Putamen (tissue), 1 donor: ENCODE measurements around the gene FOXC2.

Source experiments
- DNase-seq: peaks from one replicate; pipeline ENCODE4 v3.0.0-alpha.2; 2016; ENCODE audit warnings: low spot score

Gene FOXC2

DNA sequence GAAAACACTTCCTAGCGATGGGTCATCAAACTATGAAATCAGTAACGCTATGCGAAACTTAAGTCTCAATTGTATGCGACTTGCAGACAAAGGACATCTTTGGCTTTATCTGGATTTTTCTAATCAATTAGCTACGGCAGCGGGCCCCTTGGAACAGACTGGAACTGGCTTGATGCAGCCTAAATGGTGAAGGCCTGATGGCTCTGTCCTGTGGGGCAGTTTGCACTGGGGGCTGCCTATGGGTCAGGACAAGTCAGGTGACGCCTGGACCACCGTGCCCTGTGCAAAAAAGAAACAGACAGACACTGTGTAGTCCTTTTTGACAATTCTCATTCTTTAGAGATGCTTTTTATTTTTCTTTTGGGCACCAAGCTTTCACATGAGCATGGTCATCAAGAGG is 33.6 kb upstream of the FOXC2 start:
- DNase-seq: no peak

DNA sequence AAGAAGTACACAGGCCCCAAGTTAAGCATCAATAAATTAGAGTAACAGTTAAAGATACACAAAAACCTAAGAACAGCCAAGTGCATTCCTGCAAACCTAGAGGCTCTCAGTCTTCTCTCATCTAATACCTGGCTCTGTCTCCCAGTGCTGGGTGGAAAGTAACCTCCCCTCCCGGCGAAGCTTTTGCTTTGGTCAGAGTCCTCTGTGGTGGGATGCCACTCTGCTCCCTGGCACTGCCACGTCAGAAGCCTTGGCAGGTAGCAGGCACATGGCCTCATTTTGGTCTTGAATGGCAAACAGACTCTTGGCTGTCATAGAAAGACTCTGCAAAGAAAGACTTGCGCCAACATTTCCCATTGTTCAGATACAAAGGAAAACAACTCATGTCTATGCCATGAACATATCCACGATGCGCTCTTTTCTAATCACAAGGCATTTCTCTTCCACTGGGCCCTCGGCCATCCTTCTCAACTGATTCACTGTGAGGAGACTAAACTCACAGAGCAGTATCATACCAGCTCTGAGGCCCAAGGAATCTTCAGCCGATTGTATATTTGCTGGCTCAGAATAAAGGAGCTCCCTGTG is 32.8 kb upstream of the FOXC2 start:
- peak; percentile 41 for DNase-seq

DNA sequence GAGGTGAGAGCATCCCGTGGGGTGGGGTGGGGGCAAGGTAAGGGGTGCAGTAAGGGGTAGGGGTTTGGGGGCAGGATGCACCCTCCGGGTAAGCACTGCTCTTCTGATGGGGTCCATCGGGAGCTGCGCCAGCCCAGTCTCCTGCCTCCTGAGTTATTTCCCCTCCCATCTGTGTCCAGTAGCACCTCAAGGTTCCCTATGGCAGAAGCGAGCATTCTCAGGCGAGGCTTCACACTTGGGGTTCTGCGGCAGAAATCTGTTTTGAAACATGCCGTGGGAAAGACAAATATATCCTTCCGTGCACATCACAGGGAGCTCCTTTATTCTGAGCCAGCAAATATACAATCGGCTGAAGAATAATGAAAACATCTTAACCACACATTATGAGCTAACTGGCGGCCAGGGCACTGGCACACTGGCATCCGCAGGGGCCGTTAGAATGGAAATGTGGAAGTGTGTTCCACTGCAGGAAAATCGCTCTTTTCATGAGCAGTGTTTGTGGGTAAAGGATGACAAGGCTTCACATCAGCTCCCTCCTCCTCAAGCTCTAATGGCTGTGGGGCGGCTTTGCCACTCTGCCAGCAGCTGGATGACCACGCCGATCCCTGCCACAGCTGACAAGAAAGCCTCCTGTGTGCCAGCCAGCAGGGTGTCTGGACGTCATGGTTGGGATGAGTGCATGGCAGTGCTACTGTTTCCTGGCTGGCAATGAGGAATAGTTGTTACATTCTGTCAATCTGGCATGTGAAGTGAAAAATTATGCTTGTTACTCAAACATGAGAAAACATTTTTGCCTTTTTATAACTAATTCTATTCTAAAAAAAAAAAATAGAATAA is 31.6 kb upstream of the FOXC2 start:
- DNase-seq: peak; percentile 58

DNA sequence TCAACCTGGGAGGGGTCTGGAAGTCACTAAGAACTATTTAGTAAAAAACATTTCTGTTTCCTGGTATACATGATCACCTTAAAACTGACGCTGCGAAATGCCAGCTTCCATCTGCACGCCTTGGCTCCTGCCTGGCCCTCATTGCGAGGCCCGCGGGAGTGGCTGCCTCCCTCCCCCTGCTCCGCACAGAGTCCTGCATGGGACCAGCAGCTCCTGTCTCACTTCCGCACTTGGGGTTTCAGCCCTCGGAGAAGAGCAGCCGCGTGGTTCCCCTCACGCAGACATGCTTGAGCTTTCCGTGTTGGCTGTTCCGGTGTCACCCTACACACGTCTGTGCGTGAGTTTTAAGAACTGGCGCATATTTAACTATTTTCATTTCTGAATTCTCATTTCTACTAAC is 30.0 kb upstream of the FOXC2 start:
- DNase-seq: no peak

DNA sequence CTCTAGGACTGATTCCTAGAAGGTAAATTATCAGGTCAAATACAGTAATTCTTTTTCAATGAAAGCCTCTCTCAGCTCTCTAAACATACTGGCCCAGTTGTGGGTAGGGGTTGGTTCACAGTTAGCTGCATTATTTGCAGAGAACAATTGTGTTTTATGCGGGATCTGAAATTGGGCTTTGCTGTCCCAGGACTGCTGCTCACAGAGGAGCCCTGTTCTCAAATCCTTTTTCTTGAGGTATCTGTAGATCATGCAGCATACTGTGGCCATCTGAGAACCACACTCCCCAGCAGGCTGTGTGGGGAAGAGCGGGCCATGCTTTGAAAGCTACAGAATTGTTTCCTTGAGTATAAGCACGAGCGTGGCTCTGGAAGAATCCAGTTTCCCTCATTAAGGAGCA is 29.1 kb upstream of the FOXC2 start:
- no peak for DNase-seq

DNA sequence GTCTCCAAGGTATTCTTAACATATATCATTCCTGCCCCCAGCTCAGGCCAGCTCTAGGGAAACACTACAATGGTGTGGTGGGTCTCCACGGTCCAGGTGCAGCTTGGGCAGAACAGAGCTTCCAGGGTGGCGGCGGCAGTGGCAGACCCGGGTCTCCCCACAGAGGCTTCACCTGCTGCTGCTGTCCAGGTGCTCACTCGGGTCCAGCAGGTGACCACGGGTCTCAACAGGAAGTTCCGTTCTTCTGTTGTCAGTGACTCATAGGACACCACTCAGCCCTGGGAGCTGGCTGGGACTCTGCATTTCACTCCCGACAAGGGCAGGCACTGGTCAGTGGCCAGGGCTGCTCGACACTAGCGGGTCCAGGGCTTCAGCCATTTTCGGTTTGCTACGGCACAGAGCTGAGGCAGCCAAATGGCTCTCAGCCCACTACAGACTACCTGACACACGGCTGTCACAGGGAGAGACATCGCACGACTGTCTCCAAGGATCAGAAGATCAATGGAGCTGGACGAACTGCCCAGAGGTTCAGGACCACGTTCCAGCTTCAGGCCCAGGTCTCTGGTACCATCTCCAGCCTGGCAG is 28.3 kb upstream of the FOXC2 start:
- no peak for DNase-seq

DNA sequence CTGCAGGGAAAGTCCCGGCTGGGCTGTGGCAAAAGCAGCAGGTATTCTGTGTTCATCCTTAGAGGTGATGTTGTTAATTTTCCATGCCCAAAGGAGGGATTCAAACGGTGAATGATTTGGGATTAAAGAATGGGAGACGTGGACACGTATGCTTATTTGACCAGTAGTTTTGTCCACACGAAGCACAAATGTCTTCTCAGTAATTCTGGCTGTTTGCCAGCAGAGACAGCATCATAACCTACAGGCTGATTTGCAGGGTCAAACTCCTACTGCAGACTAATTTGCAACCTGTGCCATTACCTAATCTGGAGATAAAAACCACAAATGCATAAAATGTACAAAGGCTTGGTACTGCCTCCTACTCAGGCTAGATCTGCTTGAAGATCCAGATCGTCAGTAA is 25.7 kb upstream of the FOXC2 start:
- no peak for DNase-seq

DNA sequence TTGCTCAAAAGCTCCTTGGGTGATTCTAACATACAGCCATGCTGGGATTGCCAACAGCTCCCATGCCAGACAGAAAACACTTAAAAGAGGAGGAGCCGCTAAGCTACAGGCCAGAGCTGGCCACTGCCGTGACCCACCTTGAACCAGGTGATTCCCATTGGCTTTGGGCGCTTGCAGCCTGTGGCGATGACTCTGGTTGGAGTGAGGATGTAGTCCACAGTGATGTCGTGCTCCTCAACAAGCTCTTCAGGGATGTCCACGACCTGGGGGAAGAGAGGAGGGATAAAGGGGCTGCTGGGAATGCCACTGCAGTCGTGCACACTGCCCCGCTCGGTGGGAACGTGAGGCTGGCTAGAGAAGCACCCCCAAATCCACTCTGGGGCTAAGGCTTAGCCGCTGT is 25.1 kb upstream of the FOXC2 start:
- no peak for DNase-seq

DNA sequence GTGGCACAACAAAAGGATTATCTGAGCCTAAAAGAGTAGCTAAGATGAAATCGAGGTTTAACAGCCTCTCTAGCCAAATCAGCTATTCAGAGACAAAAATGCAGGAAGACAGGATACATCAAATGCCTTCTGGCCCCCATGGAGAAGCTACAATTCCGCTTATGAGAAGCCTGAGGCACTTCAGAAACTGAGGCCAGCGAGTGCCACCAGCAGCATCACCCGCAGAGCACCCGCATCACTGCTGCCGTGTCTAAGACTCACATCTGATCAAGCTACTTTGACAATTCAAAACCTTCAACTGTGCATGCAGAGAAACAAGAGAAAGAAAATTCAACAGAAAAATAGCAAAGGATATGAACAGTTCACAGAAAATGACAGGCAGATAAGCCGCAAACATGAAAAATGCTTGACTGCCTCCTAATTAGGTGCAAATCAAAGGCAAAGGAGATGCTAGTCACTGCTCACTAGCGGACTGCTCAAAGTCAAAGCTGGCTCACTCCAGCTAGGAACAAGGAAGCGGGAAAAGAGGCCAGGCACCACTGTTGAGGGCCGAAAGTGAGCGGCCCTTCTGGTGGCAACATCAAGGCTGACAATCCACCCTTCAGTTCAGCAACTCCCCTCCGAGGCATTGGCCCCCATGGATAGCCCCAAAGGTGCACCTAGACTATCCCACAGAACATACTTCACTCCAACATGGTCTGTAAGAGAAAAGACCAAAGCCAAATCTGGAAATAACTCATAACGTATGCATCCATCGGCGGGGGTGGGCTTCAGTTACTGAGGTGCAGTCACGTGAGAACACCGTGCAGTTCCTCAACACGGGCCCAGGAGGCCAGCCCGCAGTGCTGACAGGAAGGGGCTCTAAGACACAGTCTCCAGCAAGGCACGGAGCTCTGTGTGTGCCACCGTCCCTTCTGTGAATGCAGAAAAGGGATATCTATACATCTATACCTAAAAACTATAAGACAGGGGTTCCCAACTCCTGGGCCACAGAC is 23.6 kb upstream of the FOXC2 start:
- no peak for DNase-seq

DNA sequence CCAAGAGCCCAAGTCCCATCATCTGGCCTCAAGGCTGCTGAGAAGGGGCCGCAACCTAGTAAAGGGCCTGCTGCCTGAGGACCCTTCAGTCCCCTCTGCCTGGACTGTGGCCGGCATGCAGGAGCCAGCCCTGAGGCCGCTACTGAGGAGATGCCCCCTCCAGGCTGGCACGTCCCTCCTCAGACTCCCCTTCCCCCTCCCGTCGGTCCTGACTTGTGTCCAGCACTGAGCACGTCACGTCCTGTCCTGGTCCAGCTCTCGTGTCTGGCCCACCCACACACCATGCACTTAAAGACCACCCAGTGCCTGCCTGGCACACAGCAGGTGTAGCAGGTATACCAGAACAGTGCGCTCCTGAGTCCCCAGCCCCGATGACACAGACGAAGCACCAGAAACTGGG is 21.1 kb upstream of the FOXC2 start:
- DNase-seq: no peak

DNA sequence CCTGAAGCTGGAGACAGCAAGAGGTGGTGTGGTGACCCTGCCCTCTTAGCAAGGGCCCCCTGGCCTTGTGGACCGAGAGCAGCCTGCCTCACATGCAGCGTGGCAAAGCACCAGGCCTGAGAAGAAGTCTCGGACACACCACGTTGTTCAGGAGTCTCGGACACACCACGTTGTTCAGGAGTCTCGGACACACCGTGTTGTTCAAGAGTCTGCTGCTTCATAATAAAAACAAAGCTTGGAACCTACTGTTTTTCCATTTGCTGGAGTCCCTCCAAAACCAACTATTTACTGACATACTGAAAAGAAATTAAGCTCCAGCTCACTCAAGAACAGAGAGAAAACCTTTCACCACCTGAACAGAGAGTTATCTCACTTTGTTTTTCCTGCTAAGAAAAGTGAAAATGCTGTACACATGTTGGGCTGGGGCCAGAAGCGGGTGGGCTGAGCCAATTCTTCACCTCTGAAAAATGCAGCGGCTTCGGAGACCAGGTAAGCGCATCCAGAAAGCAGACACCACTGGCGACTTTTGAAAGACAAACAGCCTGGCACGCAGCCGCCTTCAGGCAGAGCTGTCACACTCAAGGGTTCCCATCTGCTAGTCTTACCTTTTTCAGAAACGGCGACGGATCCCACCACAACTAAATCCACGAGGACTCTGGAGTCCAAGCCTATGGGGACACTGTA is 20.5 kb upstream of the FOXC2 start:
- no peak for DNase-seq

DNA sequence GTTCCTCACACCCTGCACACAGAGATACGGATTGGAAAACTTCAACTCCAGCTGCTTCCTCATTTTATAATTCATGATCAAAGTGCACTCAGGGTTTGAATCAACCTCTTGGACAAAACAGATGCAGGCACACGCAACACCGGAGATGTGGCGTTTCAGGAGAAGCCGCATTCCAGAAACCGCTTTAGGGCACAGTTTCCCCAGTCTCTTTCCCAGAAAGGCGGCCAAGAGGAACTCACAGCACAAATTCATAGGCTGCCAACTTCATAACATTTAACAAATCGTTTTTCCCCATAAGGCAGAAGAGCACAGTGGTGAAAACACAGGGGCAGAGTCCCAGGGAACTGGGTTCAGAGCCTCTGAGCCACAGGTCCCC is 20.0 kb upstream of the FOXC2 start:
- DNase-seq: no peak

DNA sequence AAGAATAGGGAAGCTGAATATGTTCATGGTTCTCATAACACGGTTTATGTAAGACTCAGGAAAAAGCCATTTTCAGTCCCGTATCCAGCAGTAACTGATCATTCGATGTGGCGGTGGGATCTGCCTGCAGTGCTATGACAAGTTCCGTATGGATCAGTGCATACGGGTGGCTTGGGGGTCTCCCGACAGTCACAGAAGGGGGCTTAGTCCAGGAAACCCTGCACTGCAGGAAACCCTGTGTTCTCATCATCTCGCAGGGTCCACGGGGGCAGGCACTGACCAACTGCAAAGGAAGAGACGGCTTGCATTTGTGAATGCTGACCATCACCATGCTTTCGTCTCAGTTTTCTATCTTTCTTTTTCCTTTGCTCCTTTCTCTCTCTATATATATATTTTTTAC is 19.3 kb upstream of the FOXC2 start:
- no peak for DNase-seq

DNA sequence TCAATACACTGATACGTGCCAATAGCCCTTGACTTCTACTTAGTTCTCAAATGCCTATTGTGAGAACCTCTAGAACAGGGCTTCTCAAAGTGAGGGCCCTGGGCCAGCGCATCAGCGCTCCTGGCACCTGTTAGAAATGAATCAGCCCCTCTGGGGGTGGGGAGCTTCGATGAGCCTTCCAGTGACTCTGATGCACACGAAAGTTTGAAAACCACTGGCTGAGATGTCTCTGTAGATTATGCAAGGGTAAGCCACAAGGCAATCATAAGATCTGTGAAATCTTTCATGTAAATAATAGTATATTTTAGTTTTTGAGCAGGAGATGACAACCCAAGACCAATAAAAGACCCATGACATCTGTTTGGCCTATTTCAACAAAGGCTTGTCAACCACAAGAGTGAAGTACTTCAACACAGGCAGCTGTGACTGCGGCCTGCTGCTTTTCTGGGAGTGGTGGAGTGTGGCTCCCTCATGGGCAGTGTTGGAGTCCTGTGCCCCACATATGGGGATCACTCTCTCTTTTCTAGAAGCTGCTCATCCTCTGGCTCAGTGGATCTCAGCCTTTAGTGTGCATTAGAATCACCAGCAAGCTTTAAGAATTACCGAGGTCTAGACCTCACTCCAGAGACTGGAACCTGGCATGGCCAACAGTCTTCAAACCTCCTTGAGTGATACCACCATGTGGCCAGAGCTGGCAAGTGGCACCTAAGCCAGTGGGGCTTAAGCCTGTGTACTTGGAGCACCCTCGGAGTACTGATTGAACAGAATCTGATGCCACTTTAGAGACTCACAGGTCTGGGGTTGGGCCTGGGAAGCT is 17.3 kb upstream of the FOXC2 start:
- no peak for DNase-seq

DNA sequence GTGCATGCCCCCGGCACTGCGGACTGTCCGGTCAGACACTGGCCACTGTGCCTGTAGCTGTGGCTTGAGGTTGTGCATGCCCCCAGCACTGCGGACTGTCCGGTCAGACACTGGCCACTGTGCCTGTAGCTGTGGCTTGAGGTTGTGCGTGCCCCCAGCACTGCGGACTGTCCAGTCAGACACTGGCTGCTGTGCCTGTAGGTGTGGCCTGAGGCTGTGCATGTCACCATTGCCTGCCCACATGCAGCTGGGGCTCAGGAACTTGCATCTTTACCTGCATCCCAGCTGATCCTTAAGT is 16.8 kb upstream of the FOXC2 start:
- no peak for DNase-seq

DNA sequence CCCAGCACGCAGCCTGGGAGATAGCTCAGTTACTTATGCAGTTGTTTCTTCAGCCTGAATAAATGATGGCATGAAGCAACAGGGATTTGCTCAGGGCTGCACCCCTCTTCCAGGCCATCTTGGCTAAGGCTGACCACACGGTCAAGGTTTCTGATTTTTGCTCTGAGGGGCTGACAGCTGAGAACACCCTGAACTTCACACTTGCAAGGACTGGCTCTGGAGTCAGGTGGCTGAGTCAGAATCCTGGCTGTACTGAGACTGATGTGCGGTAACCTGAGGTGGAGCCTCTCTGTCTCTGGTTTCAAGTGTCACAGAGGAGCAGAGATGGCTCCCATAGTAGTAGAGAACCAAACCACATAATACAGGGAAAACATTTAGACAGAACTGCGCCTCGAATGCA is 16.3 kb upstream of the FOXC2 start:
- DNase-seq: no peak

DNA sequence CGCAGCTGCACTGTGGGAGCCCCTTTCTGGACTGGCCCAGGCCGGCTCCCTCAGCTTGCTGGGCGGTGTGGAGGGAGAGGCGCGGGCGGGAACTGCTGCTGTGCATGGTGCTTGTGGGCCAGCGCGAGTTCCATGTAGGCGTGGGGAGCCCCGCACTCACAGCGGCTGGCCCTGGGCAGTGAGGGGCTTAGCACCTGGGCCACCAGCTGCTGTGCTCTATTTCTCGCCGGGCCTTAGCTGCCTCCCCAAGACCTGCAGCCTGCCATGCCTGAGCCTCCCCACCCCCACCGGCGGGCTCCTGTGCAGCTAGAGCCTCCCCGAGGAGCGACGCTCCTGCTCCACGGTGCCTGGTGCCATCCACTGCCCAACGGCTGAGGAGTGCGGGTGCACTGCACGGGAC is 13.3 kb upstream of the FOXC2 start:
- DNase-seq: no peak

DNA sequence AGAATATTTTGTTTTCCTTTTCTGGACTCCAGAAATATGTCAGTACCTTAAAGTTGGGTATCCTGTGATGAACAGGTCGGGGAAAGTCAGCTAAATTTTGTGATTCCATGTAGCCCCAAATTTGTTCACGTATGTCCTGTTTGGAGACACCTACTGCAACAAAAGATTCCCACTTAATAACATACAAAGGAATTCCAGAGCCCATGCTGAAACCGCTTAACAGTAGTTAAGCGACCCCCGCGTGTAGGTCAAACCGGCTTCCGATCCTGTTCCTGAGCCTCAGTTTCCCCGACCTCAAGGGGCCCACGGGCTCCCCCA is 12.1 kb upstream of the FOXC2 start:
- no peak for DNase-seq

DNA sequence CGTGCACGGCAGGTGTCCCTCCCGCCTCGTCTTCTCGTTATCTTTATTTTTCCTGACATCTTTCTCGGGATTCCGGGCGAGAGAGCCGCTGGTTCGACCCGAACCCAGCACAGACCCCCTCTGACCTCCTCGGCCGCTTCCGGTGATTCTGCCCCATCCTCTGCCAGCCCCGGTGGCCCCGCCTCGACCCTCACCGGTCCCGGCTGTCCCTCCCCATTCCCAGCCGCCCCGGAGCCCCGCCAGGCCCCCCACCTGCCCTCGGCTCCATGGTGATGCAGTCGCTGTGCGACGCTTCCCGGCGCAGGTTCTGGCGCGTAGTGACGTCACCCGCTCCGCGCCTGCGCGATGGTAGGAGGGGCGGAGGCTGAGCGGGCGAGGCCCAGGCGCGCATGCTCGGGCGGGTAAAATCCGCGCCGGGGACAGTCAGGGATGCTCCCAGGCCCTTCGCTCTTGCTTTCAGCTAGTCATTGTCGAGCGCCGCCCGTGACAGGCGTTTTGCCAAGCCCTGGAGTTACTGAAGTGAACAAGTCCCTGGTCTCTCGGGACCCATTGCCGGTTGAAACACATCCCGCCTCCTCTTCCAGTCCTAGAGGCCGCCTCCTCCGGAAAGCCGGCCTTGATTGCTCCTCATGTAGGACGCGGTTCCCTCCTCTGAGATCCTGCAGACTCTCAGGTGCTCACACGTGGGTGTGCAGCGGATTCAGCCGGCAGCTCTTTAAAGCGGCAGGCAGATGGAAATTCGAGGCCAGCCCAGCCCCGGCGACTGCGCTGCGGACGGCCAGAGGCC is 11.5 kb upstream of the FOXC2 start, which contains the start of gene MTHFSD:
Gene MTHFSD (minus strand): TSS at position 319 of the 787 bp plus-strand sequence. CDS start 51 bp downstream, at position 268.
- peak; percentile 90 for DNase-seq

DNA sequence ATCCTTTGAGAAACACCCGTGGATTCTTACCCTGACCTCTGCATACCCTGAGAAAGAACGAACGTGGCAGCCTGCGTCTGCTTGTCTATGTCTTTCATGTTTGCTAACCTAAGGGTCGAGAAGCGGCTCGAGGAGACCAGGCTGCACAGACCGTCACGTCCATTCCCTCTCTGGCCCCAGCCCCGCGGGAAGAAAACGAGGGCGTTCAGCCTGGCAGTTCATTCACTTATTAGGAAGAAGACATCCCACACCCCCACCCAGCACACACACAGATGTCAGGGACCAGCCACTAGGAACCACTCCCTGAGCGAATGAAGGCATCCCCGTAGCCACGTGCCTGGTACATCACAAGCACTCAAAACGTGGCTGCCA is 10.9 kb upstream of the FOXC2 start:
- DNase-seq: no peak
